MCF 10A (cell line): ENCODE measurements around the gene ALKBH3. TPM values are rescaled to one million over a fixed set of nuclear protein-coding genes. Genes with fewer than 3 reads are reported as not detected.

Source experiments
- BruUV-seq: library from RNA; stranded (reverse); fragments of 400-500 nt; replicated peaks from 2 replicates; lab custom pipeline; 2021; lab: Mats Ljungman, UMichigan
- CTCF ChIA-PET: fragments of 300-600 bp; sonication (Branson Sonifier 250); formaldehyde crosslinking; extraction: SDS; loops from one replicate; lab custom pipeline; 2021; ENCODE audit warnings: antibody characterized with exemption, inconsistent platforms; lab: Yijun Ruan, JAX
- POLR2A ChIA-PET: fragments of 300-600, 350-650 bp; sonication (Branson Sonifier 250); formaldehyde crosslinking; extraction: SDS; loops from one replicate; lab custom pipeline; 2020; ENCODE audit warnings: antibody characterized with exemption, inconsistent platforms; lab: Yijun Ruan, JAX
- DNase-seq: peaks from one replicate; pipeline ENCODE4 v3.0.0-alpha.2; 2018; ENCODE audit not compliant: unreplicated experiment
- H3K27ac Mint-ChIP-seq: one replicate; pipeline ENCODE4 v1.8.0; 2022; ENCODE audit warnings: mild to moderate bottlenecking, low read depth, mixed read lengths; ENCODE audit not compliant: unreplicated experiment
- H3K27me3 Mint-ChIP-seq: one replicate; pipeline ENCODE4 v1.8.0; 2022; ENCODE audit warnings: mixed read lengths; ENCODE audit not compliant: insufficient read depth, unreplicated experiment
- H3K36me3 Mint-ChIP-seq: one replicate; pipeline ENCODE4 v1.8.0; 2022; ENCODE audit warnings: mild to moderate bottlenecking, moderate library complexity, mixed read lengths; ENCODE audit not compliant: insufficient read depth, unreplicated experiment
- H3K4me1 Mint-ChIP-seq: one replicate; pipeline ENCODE4 v1.8.0; 2022; ENCODE audit warnings: mixed read lengths; ENCODE audit not compliant: insufficient read depth, unreplicated experiment
- H3K4me3 Mint-ChIP-seq: one replicate; pipeline ENCODE4 v1.8.0; 2022; ENCODE audit warnings: mild to moderate bottlenecking, moderate library complexity, mixed read lengths; ENCODE audit not compliant: unreplicated experiment
- H3K9me3 Mint-ChIP-seq: one replicate; pipeline ENCODE4 v1.8.0; 2022; ENCODE audit warnings: mixed read lengths; ENCODE audit not compliant: unreplicated experiment
- intact Hi-C: fragments of 100-400 bp; cut with micrococcal nuclease; formaldehyde crosslinking; loops from 2 replicates; pipeline ENCODE4 v1.14.1; 2022
- total RNA-seq: library from RNA; stranded (reverse); gene quantifications from 2 replicates; pipeline ENCODE4 v1.2.3, GENCODE V29; 2022
- TF ChIP-seq, protein P1 (sequence below): fragments of 200-600 bp; IDR thresholded peaks from one replicate; pipeline ENCODE4 v1.8.0; 2022; ENCODE audit warnings: antibody characterized with exemption, mild to moderate bottlenecking; ENCODE audit not compliant: unreplicated experiment

Gene ALKBH3
- total RNA-seq, 1 experiment from 2014 or later = 76.2 TPM

DNA sequence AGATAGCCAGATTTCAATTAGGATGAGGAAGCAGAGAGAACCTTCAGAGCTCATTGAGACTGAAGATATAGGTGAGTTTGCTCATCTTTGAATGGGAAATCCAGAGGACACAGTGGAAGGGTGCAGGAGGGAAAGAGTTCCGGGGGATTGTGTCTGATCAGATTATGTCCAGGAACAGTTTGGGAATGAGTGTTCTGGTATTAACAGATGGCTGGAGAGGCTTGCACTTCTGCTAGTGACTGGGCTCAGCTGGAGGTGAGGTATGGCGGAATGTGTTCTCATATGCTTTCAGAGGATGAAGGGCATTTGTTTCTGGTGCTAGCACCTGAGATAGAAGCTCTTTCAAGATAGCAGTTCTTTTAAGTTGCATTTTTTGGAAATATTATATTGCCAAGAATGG is 27.6 kb downstream of the ALKBH3 start:
- TF ChIP-seq, protein P1, sequence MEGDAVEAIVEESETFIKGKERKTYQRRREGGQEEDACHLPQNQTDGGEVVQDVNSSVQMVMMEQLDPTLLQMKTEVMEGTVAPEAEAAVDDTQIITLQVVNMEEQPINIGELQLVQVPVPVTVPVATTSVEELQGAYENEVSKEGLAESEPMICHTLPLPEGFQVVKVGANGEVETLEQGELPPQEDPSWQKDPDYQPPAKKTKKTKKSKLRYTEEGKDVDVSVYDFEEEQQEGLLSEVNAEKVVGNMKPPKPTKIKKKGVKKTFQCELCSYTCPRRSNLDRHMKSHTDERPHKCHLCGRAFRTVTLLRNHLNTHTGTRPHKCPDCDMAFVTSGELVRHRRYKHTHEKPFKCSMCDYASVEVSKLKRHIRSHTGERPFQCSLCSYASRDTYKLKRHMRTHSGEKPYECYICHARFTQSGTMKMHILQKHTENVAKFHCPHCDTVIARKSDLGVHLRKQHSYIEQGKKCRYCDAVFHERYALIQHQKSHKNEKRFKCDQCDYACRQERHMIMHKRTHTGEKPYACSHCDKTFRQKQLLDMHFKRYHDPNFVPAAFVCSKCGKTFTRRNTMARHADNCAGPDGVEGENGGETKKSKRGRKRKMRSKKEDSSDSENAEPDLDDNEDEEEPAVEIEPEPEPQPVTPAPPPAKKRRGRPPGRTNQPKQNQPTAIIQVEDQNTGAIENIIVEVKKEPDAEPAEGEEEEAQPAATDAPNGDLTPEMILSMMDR = no peak
- H3K4me3 Mint-ChIP-seq = no peak overlapping the region
- no peak overlapping the region for H3K27ac Mint-ChIP-seq
- H3K9me3 Mint-ChIP-seq = no peaks in the 10 kb centered on the region
- intact Hi-C loops = no loop called here
- H3K36me3 Mint-ChIP-seq = peaks cover 18% of the 10 kb centered on the region
- H3K27me3 Mint-ChIP-seq = no peaks in the 10 kb centered on the region
- POLR2A ChIA-PET = interaction anchor here (0.7 to 1.0 kb wide), 2 partner anchors 12 to 178 kb away, joined by 3 read pairs; no protein-coding TSS in a partner anchor
- CTCF ChIA-PET = interaction anchor here (0.5 to 2.6 kb wide), 7 partner anchors 9 to 83 kb away, joined by 3 to 14 read pairs (median 4); no protein-coding TSS in a partner anchor
- no TSS peak for BruUV-seq
- H3K4me1 Mint-ChIP-seq = peaks cover 13% of the 10 kb centered on the region
- DNase-seq = no peak

- Mint-ChIP-seq H3K27ac (no peak overlapping the region), H3K36me3 (peaks cover 15% of the 10 kb centered on the region), H3K27me3 (no peaks in the 10 kb centered on the region), H3K9me3 (no peaks in the 10 kb centered on the region), H3K4me3 (no peak overlapping the region), H3K4me1 (peaks cover 13% of the 10 kb centered on the region)
- DNase-seq = no peak
- ChIA-PET POLR2A (interaction anchor here (1.0 kb wide), 1 partner anchor 12 kb away, joined by 3 read pairs; no protein-coding TSS in a partner anchor), CTCF (interaction anchor here (0.5 to 2.6 kb wide), 8 partner anchors 10 to 83 kb away, joined by 3 to 14 read pairs (median 4); no protein-coding TSS in a partner anchor)
- TF ChIP-seq, protein P1 = no peak
- BruUV-seq = no TSS peak
- intact Hi-C loops = no loop called here
Observed at GRCh38 chr11:43908683-43909082, 28.1 kb downstream of the ALKBH3 start.

DNA sequence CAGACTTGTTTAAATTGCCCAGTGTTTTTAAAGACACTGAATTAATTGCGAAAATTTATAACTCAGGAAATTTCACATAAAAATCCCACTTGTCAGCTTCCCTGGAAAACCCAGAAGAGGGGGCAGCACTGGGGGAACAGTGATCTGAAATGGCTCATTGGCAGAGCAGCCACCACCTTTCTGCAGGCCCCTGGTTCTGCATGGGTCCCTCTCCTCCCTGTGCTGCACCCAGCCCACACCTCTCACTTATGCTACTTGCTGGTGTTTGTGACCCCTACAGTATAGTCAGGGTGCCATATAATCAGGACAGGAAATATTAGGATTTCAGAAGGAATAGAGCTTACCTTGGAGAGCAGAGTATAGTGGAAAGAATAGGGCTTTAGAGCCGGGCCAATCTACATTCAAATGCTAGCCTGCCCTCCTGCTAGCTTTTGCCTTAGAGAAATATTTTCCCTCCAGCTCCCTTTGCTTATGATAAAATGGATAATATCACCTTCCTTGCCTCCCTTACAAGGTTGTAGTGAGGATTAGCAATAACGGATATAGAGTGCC is 33.3 kb downstream of the ALKBH3 start:
- Mint-ChIP-seq H3K27ac (no peak overlapping the region), H3K4me3 (no peak overlapping the region), H3K4me1 (peaks cover 4% of the 10 kb centered on the region), H3K9me3 (no peaks in the 10 kb centered on the region), H3K27me3 (no peaks in the 10 kb centered on the region), H3K36me3 (peaks cover 35% of the 10 kb centered on the region)
- no TSS peak for BruUV-seq
- ChIA-PET CTCF (interaction anchor here (1.0 to 1.4 kb wide), 2 partner anchors 9 to 31 kb away, joined by 3 to 5 read pairs; no protein-coding TSS in a partner anchor), POLR2A (no interaction called here)
- intact Hi-C loops = no loop called here
- DNase-seq = no peak
- TF ChIP-seq, protein P1 = no peak

DNA sequence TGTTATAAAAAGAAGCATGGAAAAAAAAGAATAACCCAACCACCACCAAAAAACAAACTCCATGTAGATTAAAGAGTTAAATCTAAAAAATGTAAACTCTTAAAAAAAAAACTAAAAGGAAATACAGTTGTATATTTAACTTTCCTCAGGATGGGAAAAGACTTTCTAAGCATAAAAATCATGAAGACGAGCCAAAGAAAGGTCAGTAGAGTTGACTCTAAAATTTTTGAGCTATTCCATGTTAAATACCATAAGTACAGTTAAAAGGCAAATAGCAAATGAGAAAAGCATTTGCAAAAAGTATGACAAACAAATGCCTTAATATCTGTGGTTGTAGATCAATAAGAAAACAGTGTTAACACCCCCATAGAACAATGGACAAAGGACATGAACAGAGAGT is 33.8 kb downstream of the ALKBH3 start:
- Mint-ChIP-seq H3K9me3 (no peaks in the 10 kb centered on the region), H3K27ac (no peak overlapping the region), H3K27me3 (no peaks in the 10 kb centered on the region), H3K36me3 (peaks cover 35% of the 10 kb centered on the region), H3K4me3 (no peak overlapping the region), H3K4me1 (peaks cover 5% of the 10 kb centered on the region)
- no TSS peak for BruUV-seq
- intact Hi-C loops = no loop called here
- CTCF ChIA-PET = interaction anchor here (1.4 kb wide), 1 partner anchor 10 kb away, joined by 3 read pairs; no protein-coding TSS in a partner anchor
- DNase-seq = no peak
- TF ChIP-seq, protein P1 = no peak
- POLR2A ChIA-PET = no interaction called here
